Stimulated activated CD8-positive, alpha-beta memory T cell treated with anti-CD3 and anti-CD28 coated beads, Interleukin-7, amount 100 ng/mL, for 48 hours (primary cell): Measurements from ENCODE around the gene AATF.

Experiments
- DNase-seq, 2 donors: peaks; one replicate each; pipeline ENCODE4 v3.0.0-alpha.2; 2020; ENCODE audit warnings: low read depth in 1 of 2; ENCODE audit errors: extremely low read depth in 1 of 2

AATF gene

DNA sequence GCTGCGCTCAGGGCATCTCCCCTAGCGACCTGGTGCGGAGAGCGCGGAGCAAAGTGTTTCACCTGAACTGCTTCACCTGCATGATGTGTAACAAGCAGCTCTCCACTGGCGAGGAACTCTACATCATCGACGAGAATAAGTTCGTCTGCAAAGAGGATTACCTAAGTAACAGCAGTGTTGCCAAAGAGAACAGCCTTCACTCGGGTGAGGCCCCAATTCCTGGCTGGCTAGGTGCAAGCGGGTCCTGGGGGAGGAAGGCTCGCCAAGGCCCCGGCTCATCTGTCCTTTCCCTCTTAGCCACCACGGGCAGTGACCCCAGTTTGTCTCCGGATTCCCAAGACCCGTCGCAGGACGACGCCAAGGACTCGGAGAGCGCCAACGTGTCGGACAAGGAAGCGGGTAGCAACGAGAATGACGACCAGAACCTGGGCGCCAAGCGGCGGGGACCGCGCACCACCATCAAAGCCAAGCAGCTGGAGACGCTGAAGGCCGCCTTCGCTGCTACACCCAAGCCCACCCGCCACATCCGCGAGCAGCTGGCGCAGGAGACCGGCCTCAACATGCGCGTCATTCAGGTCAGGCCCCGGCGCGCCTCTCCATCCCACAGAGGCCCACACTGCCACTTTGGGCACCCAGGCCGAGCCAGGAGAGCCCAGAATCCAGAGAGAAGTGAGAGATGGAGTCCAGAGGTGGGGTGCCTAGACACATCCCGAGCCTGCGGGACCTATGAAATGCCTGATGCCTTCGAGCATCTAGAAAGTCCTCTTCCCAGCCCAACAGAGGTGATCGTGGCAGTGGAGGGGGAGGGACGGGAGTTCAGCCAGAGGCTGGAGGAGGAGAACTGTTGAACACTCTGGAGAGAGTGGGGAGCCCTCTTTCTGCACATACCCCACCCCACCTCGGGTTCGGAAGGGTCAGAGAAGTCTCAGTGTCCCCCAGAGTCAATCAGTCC is 8.2 kb upstream of the AATF start:
- DNase-seq = no peak

DNA sequence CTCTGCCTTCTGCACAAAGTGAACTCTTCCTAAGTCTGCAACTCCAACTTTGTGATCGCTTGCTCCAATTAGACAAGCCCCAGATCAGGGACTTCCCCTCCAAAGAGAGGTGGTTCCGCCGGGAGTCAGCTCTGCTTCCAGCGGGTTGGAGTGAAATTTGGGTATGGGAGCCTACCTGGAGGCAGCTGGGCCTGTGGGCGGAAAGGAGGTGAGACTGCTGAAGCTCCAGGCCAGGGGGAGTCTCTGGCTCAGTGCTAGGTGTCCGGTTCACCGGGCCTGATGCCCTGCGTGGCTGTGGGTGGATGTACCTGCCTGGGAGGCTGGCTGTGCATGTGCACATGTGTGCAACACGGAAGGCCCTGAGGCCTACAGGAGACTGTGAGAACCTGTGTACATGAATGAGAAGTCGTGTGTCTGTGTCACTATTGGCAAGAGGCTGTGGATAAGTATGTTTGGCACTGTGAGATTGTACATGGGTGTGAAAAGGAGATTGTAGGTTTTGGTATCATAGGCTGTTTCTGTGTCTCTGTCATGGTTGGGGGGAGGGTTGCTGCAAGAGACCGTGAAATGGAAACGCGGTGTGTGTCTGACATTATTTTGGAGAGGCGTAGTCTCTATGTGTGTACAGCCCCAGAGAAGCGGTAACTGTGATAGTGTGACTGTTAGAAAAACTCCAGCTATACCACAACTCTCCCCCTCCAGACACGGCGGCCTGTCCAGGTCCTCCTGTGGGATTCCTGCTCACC is 7.3 kb upstream of the AATF start:
- no peak for DNase-seq

DNA sequence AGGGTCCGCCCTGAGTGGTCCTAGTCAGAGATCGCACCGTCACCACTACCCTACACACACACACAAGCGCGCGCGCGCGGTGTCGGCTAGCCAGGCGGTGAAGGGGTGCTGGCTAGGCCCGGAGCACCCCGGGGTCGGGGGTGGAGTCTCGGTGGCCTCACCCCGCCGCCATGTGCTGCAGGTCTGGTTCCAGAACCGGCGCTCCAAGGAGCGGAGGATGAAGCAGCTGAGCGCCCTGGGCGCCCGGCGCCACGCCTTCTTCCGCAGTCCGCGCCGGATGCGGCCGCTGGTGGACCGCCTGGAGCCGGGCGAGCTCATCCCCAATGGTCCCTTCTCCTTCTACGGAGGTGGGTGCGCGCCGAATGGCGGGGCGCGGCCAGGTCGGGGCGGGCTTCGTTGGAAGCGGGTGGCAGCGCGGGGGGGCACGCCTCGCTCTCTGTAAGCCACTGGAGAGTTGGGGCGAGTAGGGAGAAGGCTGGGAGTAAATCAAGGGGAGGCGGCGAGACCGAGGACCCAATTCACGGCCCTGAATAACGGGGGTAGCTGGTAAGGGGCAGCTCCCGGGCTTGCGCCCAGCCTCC is 6.6 kb upstream of the AATF start:
- no peak for DNase-seq

DNA sequence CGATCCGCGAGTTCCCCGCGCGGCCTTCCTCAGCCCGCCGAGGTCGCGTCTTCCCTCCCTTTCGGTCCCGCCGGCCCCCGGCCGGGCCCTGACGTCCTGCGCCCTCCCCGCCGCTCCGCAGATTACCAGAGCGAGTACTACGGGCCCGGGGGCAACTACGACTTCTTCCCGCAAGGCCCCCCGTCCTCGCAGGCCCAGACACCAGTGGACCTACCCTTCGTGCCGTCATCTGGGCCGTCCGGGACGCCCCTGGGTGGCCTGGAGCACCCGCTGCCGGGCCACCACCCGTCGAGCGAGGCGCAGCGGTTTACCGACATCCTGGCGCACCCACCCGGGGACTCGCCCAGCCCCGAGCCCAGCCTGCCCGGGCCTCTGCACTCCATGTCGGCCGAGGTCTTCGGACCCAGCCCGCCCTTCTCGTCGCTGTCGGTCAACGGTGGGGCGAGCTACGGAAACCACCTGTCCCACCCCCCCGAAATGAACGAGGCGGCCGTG is 6.1 kb upstream of the AATF start:
- DNase-seq = no peak

DNA sequence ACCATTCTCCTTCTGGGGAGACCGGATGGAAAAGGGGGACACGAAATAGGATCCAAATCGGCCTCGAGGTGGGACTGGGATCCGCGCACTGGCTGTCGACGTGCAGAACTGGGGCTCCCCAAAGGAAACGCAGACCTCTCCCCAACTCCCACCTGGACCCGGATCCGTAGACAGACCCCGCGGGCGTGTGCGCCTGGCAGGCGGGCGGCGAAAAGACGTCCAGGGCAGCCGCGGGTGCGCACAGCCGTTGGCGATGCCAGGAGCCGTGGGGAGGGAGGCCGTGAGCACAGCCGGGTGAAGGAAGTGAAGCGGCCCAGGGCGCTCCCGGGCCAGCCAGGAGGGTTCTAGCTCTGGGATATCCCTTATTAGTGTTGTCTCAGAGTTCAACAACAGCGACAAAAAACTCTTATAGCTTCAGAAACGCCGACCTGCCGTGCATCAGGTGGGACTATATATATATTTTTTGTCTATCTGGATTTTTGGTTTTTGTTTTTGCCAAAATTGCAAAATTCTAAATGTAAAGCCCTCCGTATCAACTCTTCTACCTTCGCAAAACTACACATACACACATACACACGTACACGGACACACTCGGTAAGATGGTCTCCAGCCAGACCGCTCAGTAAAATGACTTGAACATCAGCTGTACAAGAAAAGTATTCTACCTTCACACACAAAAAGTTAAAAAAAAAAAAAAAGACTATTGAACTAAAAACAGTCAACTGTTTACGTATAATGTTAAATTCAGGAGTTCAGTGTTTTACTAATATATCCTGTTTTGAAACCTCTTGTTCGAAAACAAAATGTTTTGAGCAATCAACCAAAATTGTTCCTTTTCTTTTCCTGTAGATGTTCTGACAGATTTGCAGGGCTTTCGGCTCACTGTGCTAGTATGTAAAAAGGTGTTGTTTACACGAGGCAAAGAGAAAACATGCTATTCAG is 5.2 kb upstream of the AATF start:
- no peak for DNase-seq

DNA sequence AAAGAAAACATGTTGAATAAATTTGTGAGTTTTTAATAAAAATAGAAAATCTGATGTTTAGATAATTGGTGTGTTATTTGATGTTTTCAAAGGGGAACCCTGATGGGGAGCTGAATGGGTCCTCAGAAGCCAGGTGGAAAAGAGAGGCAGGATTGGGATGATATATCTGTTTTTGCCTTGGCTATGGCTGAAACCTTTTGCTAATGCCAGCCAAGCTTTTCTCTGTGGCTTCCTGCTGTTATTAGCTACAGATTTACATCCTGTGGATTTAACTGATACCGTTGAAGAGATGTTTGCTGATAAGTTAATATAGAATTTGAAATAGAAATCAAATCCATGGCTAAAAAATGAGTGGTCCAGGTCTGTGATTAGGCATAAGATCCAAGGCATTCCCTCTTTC is 4.2 kb upstream of the AATF start:
- no peak for DNase-seq

DNA sequence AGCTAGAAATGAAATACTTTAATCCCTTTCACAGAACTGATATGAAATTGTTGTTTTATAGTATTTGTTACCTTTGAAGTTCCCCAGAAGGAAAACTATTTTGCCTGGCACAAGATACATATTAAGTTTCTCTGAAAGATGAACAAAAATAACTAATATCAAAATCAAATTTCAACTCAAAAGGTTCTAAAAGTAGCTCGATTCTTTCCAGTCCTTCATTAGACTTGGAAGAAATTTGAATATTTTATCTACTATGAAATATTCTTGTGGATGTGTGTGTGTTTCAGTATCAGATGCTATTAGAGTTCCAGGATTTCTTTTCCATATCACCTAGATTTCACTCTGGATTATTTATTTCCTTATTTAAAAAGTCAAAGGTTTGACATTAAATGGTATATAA is 3.6 kb upstream of the AATF start:
- no peak for DNase-seq

DNA sequence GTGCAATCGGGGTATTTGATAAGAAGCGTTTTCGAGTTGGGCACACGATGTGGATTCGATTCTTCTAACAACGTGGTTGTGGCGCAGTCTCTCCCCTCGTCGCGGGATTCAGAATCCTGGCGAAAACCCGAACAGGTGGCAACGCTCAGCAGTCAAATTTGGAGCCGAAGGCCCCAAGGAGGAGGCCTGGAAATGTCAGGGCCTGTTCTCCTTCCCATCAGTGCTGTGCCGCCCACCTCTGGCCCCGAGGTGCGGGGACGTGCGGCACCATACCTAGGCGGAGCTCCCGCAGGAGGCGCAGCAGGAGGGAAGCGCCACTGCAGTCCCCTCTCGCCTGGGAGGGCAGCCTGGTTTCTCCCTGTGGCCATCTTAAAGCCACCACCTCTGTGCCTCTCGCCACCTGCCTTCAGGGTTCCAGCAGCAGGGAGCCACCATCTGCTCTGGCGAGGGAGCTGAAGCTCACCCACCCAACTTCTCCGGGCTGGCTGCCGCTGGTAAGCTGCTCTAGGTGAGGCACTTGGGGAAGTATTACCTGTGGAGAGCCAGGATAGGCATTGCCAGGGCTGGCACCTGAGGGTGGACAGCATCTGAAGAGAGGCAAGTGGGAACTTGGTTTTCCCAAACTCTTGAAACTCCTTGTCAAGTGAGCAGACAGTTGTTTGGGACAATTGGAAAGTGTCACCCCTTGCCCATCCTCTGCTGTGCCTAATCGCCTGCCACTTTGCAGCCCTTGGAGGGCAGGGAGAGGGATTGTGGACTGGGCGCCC is 2.6 kb upstream of the AATF start:
- DNase-seq = no peak

DNA sequence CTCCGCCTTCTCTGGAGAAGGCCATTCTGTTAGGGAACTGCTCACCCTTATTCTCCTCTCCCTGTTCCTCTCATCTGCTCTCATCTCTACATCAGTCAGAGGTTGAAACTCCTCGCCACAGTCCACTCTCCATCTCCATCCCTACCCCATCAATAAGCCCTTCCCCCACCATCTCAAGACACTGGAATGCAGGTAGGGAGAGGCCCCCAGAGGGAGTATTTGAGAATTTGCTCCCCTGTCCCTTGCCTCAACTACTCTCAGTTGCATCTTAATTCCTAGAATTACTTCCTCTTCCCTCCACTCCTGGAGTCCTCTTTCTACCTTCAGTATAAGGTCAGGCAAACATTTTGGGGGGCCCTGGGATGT is 2.0 kb upstream of the AATF start:
- no peak for DNase-seq

DNA sequence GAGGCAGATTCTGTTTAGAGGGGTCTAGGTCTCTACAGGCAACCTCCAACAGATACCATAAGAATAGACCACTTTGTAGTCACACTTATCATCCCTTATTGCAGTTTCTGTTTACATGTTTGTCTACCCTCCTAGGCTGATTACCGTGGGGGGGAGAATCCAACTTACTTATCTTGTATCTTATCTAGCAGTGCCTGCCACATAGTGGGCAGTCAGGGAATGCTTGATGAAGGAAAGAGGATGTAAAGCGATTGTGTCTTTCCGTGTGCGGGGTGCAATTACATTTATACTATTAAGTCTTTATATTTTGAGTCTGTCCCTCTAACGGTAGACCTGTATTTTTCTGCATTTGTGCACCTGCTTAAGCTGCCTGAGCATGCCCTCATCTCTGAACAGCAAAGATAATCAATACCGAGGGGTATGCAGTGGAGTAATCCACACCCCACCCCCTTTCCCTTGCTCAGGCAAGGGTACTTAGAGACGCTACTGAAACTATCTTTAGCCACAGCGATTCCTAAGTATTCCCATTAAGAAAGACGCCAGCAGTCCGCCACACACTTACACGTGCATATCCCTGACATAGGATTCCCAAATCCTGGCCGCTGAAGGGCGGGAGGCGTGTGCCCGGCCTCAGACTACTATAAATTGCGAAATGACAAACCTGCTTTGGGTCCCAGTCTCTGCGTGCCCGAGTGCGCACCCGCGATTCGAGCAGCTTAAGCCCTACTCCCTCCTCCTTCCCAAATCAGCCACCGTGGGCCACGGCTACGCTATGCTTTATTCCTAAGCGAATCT is 635 bp upstream of the AATF start:
- DNase-seq = no peak

DNA sequence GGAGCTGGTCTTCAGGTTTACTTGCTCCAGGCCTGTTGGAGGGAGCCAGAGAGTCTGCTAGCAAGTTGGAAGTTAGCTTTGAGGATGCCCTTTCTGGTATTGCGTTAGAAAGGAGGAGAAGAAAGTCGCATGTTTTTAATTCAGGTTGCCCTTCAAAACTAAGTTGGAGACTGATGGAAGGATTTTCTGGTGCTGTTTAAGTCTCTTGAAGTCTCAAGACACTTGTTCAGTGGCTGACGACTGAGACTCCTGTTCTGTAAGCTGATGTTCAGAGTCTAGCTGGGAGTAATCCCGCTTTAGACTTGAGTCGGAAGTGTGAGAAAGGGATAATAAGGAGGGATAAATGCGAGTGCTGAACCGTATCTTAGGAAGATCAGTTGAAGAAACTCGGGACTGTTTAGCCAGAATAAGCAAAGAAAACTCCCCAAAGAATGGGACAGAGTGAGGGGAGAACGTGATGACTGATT is 740 bp downstream of the AATF start:
- DNase-seq = no peak

DNA sequence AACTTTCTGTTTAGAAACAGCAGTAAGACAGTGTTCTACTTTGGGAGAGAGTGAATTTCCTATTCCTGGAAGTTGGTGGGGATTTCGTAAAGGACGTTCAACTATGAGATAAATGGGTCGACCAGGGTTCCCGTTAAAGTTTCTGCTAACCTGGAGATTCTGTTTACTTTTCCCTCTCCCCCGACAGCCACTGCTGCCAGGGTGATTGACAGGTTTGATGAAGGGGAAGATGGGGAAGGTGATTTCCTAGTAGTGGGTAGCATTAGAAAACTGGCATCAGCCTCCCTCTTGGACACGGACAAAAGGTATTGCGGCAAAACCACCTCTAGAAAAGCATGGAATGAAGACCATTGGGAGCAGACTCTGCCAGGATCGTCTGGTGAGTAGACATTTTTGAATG is 1.3 kb downstream of the AATF start:
- no peak for DNase-seq

DNA sequence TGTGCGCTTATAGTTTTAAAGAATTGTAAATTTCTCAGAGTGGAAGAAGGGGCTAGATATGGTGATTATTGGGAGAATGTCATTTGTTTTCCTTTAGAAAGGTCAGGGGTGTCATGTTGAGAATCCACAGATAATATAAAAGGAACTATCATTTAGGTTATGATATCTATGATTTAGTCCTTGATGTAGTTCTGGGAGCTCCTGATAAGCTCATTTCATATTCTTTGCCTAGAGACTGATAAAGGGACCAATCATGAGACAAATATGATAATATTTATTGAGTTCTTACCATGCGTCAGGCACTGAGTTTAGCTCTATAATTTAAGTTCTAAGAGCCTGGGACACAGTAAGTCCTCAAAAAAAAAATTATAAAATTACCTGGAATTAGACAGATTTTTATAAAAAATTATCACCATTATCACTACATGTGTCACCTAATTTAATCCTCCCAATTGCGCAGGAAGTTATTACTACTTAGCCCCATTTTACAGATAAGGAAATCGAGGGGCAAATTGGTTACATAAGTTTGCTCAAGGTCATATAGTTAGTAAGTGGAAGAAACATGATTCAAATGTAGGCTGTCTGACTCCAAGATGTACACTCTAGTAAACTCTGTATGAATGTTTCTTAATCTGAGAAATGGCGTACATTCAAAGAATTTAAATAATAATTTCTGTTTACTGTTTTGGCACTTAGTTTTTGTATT is 2.5 kb downstream of the AATF start:
- no peak for DNase-seq

DNA sequence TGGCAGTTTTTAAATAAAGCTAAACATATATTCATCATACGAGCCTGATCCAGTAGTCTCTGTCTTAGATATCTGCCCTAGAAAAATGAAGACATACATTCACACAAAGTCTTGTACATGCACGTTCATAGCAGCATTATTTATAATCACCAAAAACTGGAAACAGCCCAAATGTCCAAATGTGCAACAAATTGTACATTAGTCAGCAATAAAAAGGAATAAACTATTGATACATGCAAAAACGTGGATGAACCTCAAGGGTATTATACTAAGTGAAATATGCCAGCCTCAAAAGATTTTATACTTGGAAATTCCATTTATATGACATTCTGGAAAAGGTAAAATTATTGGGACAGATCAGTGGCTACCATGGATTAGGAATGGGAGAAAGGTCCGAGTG is 22.8 kb downstream of the AATF start:
- DNase-seq = no peak

DNA sequence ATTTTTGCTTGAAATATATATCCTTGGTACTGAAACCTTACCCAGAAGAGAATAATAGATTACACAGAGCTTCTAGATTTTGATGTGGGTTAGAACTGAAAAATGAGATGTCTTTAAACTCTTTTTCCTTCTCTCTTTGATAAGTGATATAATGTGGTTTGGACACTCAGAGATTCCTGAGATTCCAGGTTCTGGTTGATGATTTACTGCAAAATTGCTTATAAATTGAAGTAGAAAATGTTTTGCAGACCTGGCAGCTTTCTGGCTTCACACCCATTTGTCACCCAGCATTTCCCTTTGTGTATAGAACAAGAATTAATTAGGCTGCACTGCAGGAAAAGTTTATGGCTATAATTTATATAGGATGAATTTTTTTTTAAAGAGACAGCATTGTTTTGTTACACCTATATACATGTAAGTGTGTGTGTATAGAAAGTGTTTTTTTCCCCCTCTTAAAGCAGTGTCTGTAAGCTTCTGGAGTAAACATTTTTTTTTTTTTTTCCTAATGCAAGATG is 23.5 kb downstream of the AATF start:
- DNase-seq = no peak

DNA sequence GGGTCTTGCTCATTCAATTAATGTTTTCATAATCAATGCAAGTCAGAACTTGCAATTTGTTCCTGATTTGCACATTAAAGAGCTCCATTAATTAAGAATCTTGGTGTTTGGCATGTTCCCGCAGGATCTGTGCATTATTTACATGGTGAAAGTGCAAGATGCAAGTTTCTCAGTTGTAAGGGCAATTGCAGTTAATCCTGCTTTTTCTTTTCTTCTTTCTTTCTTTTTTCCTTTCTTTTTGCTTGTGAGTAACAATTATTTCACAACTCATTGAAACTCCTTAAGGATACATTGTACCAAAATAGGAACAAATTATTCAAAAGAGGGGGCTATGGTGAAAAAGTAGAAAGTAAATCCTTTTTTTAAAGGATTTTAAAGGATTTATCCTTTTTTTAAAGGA is 24.2 kb downstream of the AATF start:
- no peak for DNase-seq

DNA sequence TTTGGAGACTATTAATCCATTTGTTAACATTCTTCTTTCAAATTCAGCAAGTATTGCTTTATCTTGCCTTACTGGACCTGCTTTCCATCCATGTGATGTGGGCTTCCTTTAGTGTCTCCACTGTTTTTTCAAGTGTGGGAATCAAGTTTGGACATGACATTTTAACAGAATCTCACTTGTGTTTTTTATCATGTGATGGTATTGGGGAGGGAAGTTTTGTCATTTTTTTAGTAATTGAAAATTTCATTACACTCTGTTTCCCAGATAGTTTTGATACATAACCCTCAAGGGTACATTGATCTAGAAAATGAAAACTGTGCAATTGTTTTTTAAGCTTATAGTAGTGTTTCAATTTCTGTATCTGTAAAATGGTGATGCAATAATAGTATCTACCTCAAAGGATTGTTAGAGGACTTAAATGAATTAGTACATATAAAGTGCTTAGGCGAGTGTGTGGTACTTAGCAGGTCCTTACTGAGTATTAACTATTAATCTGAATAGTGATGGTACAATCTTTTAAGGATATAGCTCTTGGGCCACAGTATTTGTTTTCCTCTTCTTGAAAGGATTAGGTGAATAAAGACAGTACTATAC is 27.3 kb downstream of the AATF start:
- no peak for DNase-seq

DNA sequence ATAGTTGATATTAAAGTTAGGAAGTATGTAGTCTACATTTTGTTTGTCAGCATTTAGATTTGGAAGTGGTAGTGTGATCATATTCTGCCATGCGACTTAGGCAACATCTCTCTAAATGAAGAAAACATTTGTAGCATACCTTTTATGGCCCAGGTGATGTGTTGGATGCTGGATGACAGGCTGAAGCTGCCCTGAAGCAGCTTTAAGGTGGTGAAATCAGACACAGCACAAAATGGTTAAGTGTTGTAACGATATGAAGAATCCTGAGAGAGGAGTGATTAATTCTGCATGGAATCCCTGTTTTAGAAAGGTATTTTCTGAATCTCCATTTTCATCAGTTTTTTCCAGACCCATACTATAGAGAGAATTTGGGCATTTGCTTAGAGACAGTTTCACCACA is 28.3 kb downstream of the AATF start:
- no peak for DNase-seq
